GM18951 (cell line): ENCODE results near the gene GPALPP1.
"Not testable (repeated sequence)": the region's sequence is repeated elsewhere in the genome, so short reads cannot be mapped to it uniquely, and the experiment has no call there.

Source experiments
- POLR2A ChIP-seq: IDR thresholded peaks from 4 replicates; pipeline ENCODE4 v1.6.1; 2011; ENCODE audit warnings: mild to moderate bottlenecking; ENCODE audit not compliant: insufficient read length, insufficient read depth; ENCODE audit errors: extremely low read depth
- in situ Hi-C: fragments of 300-500 bp; cut with MboI; formaldehyde crosslinking; loops from one replicate; pipeline ENCODE4 v1.12.0; 2022; ENCODE audit warnings: low sequenced_read_pairs, mixed read lengths, inconsistent platforms; ENCODE audit not compliant: unreplicated experiment

GPALPP1 gene

GRCh38 chr13:44972956-44973581 is 16.3 kb upstream of the GPALPP1 start:
- no peak for TF ChIP-seq POLR2A
- in situ Hi-C loops = loop anchor here (25.0 kb wide), 1 partner anchor 486 kb away; no protein-coding TSS in a partner anchor

GRCh38 chr13:44974056-44974793 is 15.1 kb upstream of the GPALPP1 start:
- in situ Hi-C loops = loop anchor here (25.0 kb wide), 1 partner anchor 487 kb away; no protein-coding TSS in a partner anchor
- TF ChIP-seq POLR2A = no peak

GRCh38 chr13:44976196-44976595 is 13.1 kb upstream of the GPALPP1 start:
- in situ Hi-C loops = no loop called here
- TF ChIP-seq POLR2A = no peak

- in situ Hi-C loops = no loop called here
- no peak for TF ChIP-seq POLR2A
These were observed 12.3 kb upstream of the GPALPP1 start for GRCh38 chr13:44976949-44977583.

GRCh38 chr13:44978328-44978727 is 11.0 kb upstream of the GPALPP1 start:
- in situ Hi-C loops = no loop called here
- TF ChIP-seq POLR2A = no peak

GRCh38 chr13:44989941-44990340 is 603 bp downstream of the GPALPP1 start:
- in situ Hi-C loops = no loop called here
- TF ChIP-seq POLR2A = no peak

GRCh38 chr13:45003417-45003816 is 14.1 kb downstream of the GPALPP1 start:
- in situ Hi-C loops = no loop called here
- TF ChIP-seq POLR2A = no peak

GRCh38 chr13:45004096-45004495 is 14.8 kb downstream of the GPALPP1 start:
- in situ Hi-C loops = no loop called here
- no peak for TF ChIP-seq POLR2A

- no peak for TF ChIP-seq POLR2A
These were observed 17.9 kb downstream of the GPALPP1 start for GRCh38 chr13:45007225-45007624.

GRCh38 chr13:45007823-45008222 is 18.5 kb downstream of the GPALPP1 start:
- in situ Hi-C loops = no loop called here
- no peak for TF ChIP-seq POLR2A

More at GRCh38 chr13:45007225-45007624, 17.9 kb downstream of the GPALPP1 start:
- in situ Hi-C loops = no loop called here

- in situ Hi-C loops = no loop called here
- TF ChIP-seq POLR2A = no peak
These were observed 21.9 kb downstream of the GPALPP1 start for GRCh38 chr13:45011198-45011597.

GRCh38 chr13:45015300-45015699 is 26.0 kb downstream of the GPALPP1 start:
- in situ Hi-C loops = no loop called here
- no peak for TF ChIP-seq POLR2A

- in situ Hi-C loops = no loop called here
These were observed 27.6 kb downstream of the GPALPP1 start for GRCh38 chr13:45016792-45017425.

GRCh38 chr13:45019981-45020380 is 30.6 kb downstream of the GPALPP1 start:
- in situ Hi-C loops = not testable (repeated sequence)

More at GRCh38 chr13:45016792-45017425, 27.6 kb downstream of the GPALPP1 start:
- no peak for TF ChIP-seq POLR2A
